Tibial nerve (tissue), 4 donors: ENCODE results near the gene RNF151.

Experiments used
- EP300 ChIP-seq, 2 donors: sonication (generic); formaldehyde crosslinking; IDR thresholded peaks; one replicate each; pipeline ENCODE4 v1.6.1; 2017; ENCODE audit warnings: antibody characterized with exemption in 2 of 2, mild to moderate bottlenecking in 1 of 2
- TF ChIP-seq, protein P1 (sequence below), 5 experiments: fragments of 200-600 bp in 3 of 5; fragments of 450-650 bp in 2 of 5; sonication (generic) in 3 of 5; IDR thresholded peaks; one replicate each; pipeline ENCODE4 v1.5.1; 2016 to 2019; ENCODE audit warnings: antibody characterized with exemption in 5 of 5, mild to moderate bottlenecking in 3 of 5, moderate library complexity in 2 of 5

GRCh38 chr16:1966460-1966859 lies at the start of gene RNF151:
- TF ChIP-seq, protein P1, sequence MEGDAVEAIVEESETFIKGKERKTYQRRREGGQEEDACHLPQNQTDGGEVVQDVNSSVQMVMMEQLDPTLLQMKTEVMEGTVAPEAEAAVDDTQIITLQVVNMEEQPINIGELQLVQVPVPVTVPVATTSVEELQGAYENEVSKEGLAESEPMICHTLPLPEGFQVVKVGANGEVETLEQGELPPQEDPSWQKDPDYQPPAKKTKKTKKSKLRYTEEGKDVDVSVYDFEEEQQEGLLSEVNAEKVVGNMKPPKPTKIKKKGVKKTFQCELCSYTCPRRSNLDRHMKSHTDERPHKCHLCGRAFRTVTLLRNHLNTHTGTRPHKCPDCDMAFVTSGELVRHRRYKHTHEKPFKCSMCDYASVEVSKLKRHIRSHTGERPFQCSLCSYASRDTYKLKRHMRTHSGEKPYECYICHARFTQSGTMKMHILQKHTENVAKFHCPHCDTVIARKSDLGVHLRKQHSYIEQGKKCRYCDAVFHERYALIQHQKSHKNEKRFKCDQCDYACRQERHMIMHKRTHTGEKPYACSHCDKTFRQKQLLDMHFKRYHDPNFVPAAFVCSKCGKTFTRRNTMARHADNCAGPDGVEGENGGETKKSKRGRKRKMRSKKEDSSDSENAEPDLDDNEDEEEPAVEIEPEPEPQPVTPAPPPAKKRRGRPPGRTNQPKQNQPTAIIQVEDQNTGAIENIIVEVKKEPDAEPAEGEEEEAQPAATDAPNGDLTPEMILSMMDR (IDR thresholded peaks at IDR 0.05) = no peak
- TF ChIP-seq EP300 (IDR thresholded peaks at IDR 0.05) = no peak
